Measurements from ENCODE around the gene RABGGTA.

RABGGTA gene

GRCh38 chr14:24310265-24310645, 38.9 kb upstream of the RABGGTA start:
- no peak for DNase-seq (ENCODE audit: low read depth)
- H3K4me3 ChIP-seq (ENCODE audit: control insufficient read depth, low read depth, low read length) = no peak overlapping the region
- no peak for TF ChIP-seq CTCF (IDR thresholded peaks at IDR 0.05; ENCODE audit: control insufficient read depth, insufficient read depth, low read depth, low read length, missing control alignments)

GRCh38 chr14:24309538-24310264, 38.3 kb upstream of the RABGGTA start, which contains the start of gene LTB4R2:
LTB4R2 (plus strand) TSS chr14:24310140; CDS start chr14:24310665, 525 bp downstream.
- DNase-seq (ENCODE audit: low read depth) = no peak
- TF ChIP-seq CTCF (IDR thresholded peaks at IDR 0.05; ENCODE audit: control insufficient read depth, insufficient read depth, low read depth, low read length, missing control alignments) = no peak
- no peak within 1 kb of the TSS for H3K4me3 ChIP-seq (ENCODE audit: control insufficient read depth, low read depth, low read length)

GRCh38 chr14:24308342-24309124, 37.1 kb upstream of the RABGGTA start:
- no peak for DNase-seq (ENCODE audit: low read depth)
- no peak overlapping the region for H3K4me3 ChIP-seq (ENCODE audit: control insufficient read depth, low read depth, low read length)
- TF ChIP-seq CTCF (IDR thresholded peaks at IDR 0.05; ENCODE audit: control insufficient read depth, insufficient read depth, low read depth, low read length, missing control alignments) = no peak

- H3K4me3 ChIP-seq (ENCODE audit: control insufficient read depth, low read depth, low read length) = no peak within 1 kb of the TSS
- DNase-seq (ENCODE audit: low read depth) = no peak
- peak; percentile 96 for TF ChIP-seq CTCF (IDR thresholded peaks at IDR 0.05; ENCODE audit: control insufficient read depth, insufficient read depth, low read depth, low read length, missing control alignments)
Observed at GRCh38 chr14:24307575-24308341, 36.4 kb upstream of the RABGGTA start, which contains the start of gene CIDEB. CIDEB (minus strand) TSS chr14:24307977; CDS start chr14:24307858, 119 bp downstream.

GRCh38 chr14:24307156-24307574, 35.8 kb upstream of the RABGGTA start:
- DNase-seq (ENCODE audit: low read depth) = no peak
- no peak overlapping the region for H3K4me3 ChIP-seq (ENCODE audit: control insufficient read depth, low read depth, low read length)
- TF ChIP-seq CTCF (IDR thresholded peaks at IDR 0.05; ENCODE audit: control insufficient read depth, insufficient read depth, low read depth, low read length, missing control alignments) = no peak

GRCh38 chr14:24304019-24304387, 32.6 kb upstream of the RABGGTA start:
- TF ChIP-seq CTCF (IDR thresholded peaks at IDR 0.05; ENCODE audit: control insufficient read depth, insufficient read depth, low read depth, low read length, missing control alignments) = no peak
- DNase-seq (ENCODE audit: low read depth) = no peak
- no peak overlapping the region for H3K4me3 ChIP-seq (ENCODE audit: control insufficient read depth, low read depth, low read length)

All from AG09309 (cell line).